HepG2 (cell line): ENCODE results near the gene CBFA2T2. TPM values are rescaled to one million over a fixed set of nuclear protein-coding genes. Genes with fewer than 3 reads are reported as not detected.

Source experiments
- ARNTL ChIP-seq: sonication (generic); formaldehyde crosslinking; IDR thresholded peaks from 2 replicates; pipeline ENCODE4 v1.4.0; 2020; ENCODE audit warnings: mild to moderate bottlenecking, missing genetic modification reagents
- FIP1L1 ChIP-seq: fragments of 200-400 bp; formaldehyde crosslinking; IDR thresholded peaks from 2 replicates; pipeline ENCODE4 v1.6.1; 2018; ENCODE audit warnings: low read depth, mild to moderate bottlenecking, low read length, moderate library complexity, borderline replicate concordance; ENCODE audit not compliant: insufficient read depth
- FOXK2 ChIP-seq: fragments of 450-650 bp; IDR thresholded peaks from 2 replicates; pipeline ENCODE4 v1.6.1; 2016
- GABPB1 ChIP-seq: IDR thresholded peaks from 2 replicates; pipeline ENCODE4 v1.6.1; 2016; ENCODE audit warnings: mild to moderate bottlenecking, missing genetic modification reagents, moderate library complexity, missing compliant biosample characterization
- HOXA3 ChIP-seq: sonication (generic); formaldehyde crosslinking; IDR thresholded peaks from 2 replicates; pipeline ENCODE4 v1.5.0; 2020; ENCODE audit warnings: missing genetic modification reagents
- KDM5B ChIP-seq: sonication (generic); formaldehyde crosslinking; IDR thresholded peaks from 2 replicates; pipeline ENCODE4 v1.4.0; 2020; ENCODE audit warnings: missing genetic modification reagents, mild to moderate bottlenecking, borderline replicate concordance
- KLF13 ChIP-seq: sonication (generic); formaldehyde crosslinking; IDR thresholded peaks from 2 replicates; pipeline ENCODE4 v1.4.0; 2020; ENCODE audit warnings: mild to moderate bottlenecking, missing genetic modification reagents
- MYC ChIP-seq: sonication (generic); formaldehyde crosslinking; IDR thresholded peaks from 2 replicates; pipeline ENCODE4 v1.9.0; 2021; ENCODE audit warnings: missing genetic modification reagents, borderline replicate concordance
- NR2F1 ChIP-seq, 2 experiments: fragments of 450-650 bp in 1 of 2; formaldehyde crosslinking in 1 of 2; IDR thresholded peaks; 2 replicates each; pipeline versions ENCODE4 v1.5.0 to v1.6.1; 2016 to 2020; ENCODE audit warnings: mild to moderate bottlenecking in 1 of 2, missing compliant biosample characterization in 1 of 2, missing genetic modification reagents in 1 of 2, moderate library complexity in 1 of 2
- POLR2AphosphoS5 ChIP-seq: IDR thresholded peaks from 2 replicates; pipeline ENCODE4 v1.6.1; 2012; ENCODE audit warnings: low read depth, low read length
- ZBTB7A ChIP-seq: sonication (generic); formaldehyde crosslinking; IDR thresholded peaks from 2 replicates; pipeline ENCODE4 v1.8.0; 2022; ENCODE audit warnings: mild to moderate bottlenecking, missing genetic modification reagents
- ZNF251 ChIP-seq: sonication (generic); formaldehyde crosslinking; IDR thresholded peaks from 2 replicates; pipeline ENCODE4 v1.9.0; 2021; ENCODE audit warnings: mild to moderate bottlenecking, missing genetic modification reagents
- ZNF33A ChIP-seq: sonication (generic); formaldehyde crosslinking; IDR thresholded peaks from 2 replicates; pipeline ENCODE4 v1.5.1; 2020; ENCODE audit warnings: missing genetic modification reagents, mild to moderate bottlenecking, moderate library complexity, borderline replicate concordance
- ZNF431 ChIP-seq: sonication (generic); formaldehyde crosslinking; IDR thresholded peaks from 2 replicates; pipeline ENCODE4 v1.9.0; 2022; ENCODE audit warnings: missing genetic modification reagents, low read depth, mild to moderate bottlenecking, borderline replicate concordance
- ZNF644 ChIP-seq: IDR thresholded peaks from 2 replicates; pipeline ENCODE4 v1.6.1; 2016; ENCODE audit warnings: low read depth
- ZNF75D ChIP-seq: sonication (generic); formaldehyde crosslinking; IDR thresholded peaks from 2 replicates; pipeline ENCODE4 v1.8.1; 2023; ENCODE audit warnings: missing genetic modification reagents, mild to moderate bottlenecking, borderline replicate concordance
- ZNF780A ChIP-seq: sonication (generic); formaldehyde crosslinking; IDR thresholded peaks from 2 replicates; pipeline ENCODE4 v1.8.0; 2022; ENCODE audit warnings: mild to moderate bottlenecking, missing genetic modification reagents, moderate library complexity
- polyA plus RNA-seq, 8 experiments: library from polyadenylated mRNA; depleted of rRNA in 3 of 8; stranded (reverse) in 7 of 8; unstranded in 1 of 8; fragments of >200 nt; fragmentation: Illumina TruSeq in 4 of 8; extraction: Trizol in 4 of 8; gene quantifications; 2 replicates each; pipeline versions ENCODE4 v1.2.1 to v1.2.3, GENCODE V29; 2011 to 2016; ENCODE audit warnings: low read depth in 4 of 8, missing spikeins in 1 of 8, mixed read lengths in 1 of 8; ENCODE audit not compliant: insufficient read depth in 1 of 8
- total RNA-seq, 5 experiments: library from RNA; depleted of rRNA; stranded (reverse); fragments of >200 nt; fragmentation: Illumina TruSeq; extraction: Trizol; gene quantifications; 2 replicates each; pipeline ENCODE4 v1.2.3, GENCODE V29; 2016; ENCODE audit warnings: low read depth in 1 of 5
- TF ChIP-seq, protein P1 (sequence below): sonication (generic); formaldehyde crosslinking; IDR thresholded peaks from 2 replicates; pipeline ENCODE4 v1.4.0; 2020; ENCODE audit warnings: missing genetic modification reagents, borderline replicate concordance
- TF ChIP-seq, protein P2 (sequence below): sonication (generic); formaldehyde crosslinking; IDR thresholded peaks from 2 replicates; pipeline ENCODE4 v1.8.1; 2023; ENCODE audit warnings: mild to moderate bottlenecking, missing genetic modification reagents, borderline replicate concordance
- TF ChIP-seq, protein P3 (sequence below): sonication (generic); formaldehyde crosslinking; IDR thresholded peaks from 2 replicates; pipeline ENCODE4 v1.4.0; 2020; ENCODE audit warnings: mild to moderate bottlenecking, low read depth, missing genetic modification reagents
- TF ChIP-seq, protein P4 (sequence below): sonication (generic); formaldehyde crosslinking; IDR thresholded peaks from 2 replicates; pipeline ENCODE4 v1.5.0; 2020; ENCODE audit warnings: missing genetic modification reagents, mild to moderate bottlenecking, borderline replicate concordance
- TF ChIP-seq, protein P5 (sequence below): sonication (generic); formaldehyde crosslinking; IDR thresholded peaks from 2 replicates; pipeline ENCODE4 v1.8.1; 2023; ENCODE audit warnings: missing genetic modification reagents, mild to moderate bottlenecking, borderline replicate concordance

The CBFA2T2 gene
- total and polyA plus RNA-seq, 2 of the 13 experiments (the other 11 are each of a cell fraction or from before 2014, with no cell fraction given), result 6.3 to 21.2 TPM

DNA sequence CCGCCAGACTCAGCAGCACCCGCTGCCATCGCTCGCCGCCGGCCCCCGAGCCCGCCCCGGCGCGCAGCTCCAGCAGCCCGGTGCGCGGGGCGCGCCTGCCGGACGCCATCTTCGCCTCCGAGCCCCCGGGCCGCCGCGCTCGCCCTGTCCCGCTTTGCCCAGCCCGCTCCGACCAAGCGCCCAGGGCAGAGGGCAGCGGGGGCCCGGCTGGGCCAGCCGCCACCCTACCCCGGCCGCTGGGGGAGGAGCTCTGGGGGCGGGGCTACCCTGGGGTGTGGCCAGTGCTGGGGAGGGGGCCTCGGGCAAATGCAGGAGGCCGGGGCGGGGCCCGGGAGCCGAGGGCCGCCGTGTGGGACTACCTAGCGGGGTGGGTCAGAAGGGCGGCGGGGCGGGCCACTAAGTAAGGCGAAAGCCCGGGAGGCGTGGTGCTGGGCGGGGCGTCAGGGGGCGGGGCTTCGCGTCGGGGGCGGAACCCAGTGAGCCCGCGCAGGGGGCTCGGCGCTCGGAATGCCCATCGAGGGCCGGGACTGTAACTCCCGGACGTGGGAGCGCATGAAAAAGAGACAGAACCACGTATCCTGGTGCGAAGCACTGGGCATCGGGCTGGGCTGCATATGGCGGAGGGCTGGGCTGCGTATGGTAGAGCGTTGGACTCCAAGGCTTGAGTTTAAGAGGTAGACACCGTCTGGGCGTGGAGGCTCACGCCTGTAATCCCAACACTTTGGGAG is 46.2 kb upstream of the CBFA2T2 start, which contains the start of gene SNTA1 (continued):
- TF ChIP-seq, protein P1, sequence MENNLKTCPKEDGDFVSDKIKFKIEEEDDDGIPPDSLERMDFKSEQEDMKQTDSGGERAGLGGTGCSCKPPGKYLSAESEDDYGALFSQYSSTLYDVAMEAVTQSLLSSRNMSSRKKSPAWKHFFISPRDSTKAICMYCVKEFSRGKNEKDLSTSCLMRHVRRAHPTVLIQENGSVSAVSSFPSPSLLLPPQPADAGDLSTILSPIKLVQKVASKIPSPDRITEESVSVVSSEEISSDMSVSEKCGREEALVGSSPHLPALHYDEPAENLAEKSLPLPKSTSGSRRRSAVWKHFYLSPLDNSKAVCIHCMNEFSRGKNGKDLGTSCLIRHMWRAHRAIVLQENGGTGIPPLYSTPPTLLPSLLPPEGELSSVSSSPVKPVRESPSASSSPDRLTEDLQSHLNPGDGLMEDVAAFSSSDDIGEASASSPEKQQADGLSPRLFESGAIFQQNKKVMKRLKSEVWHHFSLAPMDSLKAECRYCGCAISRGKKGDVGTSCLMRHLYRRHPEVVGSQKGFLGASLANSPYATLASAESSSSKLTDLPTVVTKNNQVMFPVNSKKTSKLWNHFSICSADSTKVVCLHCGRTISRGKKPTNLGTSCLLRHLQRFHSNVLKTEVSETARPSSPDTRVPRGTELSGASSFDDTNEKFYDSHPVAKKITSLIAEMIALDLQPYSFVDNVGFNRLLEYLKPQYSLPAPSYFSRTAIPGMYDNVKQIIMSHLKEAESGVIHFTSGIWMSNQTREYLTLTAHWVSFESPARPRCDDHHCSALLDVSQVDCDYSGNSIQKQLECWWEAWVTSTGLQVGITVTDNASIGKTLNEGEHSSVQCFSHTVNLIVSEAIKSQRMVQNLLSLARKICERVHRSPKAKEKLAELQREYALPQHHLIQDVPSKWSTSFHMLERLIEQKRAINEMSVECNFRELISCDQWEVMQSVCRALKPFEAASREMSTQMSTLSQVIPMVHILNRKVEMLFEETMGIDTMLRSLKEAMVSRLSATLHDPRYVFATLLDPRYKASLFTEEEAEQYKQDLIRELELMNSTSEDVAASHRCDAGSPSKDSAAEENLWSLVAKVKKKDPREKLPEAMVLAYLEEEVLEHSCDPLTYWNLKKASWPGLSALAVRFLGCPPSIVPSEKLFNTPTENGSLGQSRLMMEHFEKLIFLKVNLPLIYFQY (CRISPR knock-in tag), result no peak
- TF ChIP-seq FIP1L1 (no peak), ZBTB7A (CRISPR knock-in tag) (peak; percentile 91), GABPB1 (peak; percentile 43; the same call in 1 of the 2 replicates), KDM5B (peak; percentile 59; the same call in 1 of the 2 replicates), ZNF33A (no peak), KLF13 (CRISPR knock-in tag) (no peak), MYC (peak; percentile 44; the same call in 1 of the 2 replicates), NR2F1 (CRISPR knock-in tag; IDR thresholded peaks at IDR 0.05) (0 out of 4 replicates have a peak, but pooled peaks have one; percentile 23 to 27), ZNF644 (CRISPR knock-in tag) (no peak), HOXA3 (CRISPR knock-in tag) (peak; percentile 24; the same call in 1 of the 2 replicates), ZNF780A (CRISPR knock-in tag) (no peak), ZNF251 (CRISPR knock-in tag) (0 out of 2 replicates have a peak, but pooled peaks have one; percentile 64), FOXK2 (no peak), POLR2AphosphoS5 (peak; percentile 39; the same call in 1 of the 2 replicates), ZNF431 (CRISPR knock-in tag) (peak; percentile 83; the same call in 1 of the 2 replicates), ARNTL (CRISPR knock-in tag) (peak; percentile 60), ZNF75D (no peak)
- TF ChIP-seq, protein P2, sequence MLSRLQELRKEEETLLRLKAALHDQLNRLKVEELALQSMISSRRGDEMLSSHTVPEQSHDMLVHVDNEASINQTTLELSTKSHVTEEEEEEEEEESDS (CRISPR knock-in tag), result no peak
- TF ChIP-seq, protein P3, sequence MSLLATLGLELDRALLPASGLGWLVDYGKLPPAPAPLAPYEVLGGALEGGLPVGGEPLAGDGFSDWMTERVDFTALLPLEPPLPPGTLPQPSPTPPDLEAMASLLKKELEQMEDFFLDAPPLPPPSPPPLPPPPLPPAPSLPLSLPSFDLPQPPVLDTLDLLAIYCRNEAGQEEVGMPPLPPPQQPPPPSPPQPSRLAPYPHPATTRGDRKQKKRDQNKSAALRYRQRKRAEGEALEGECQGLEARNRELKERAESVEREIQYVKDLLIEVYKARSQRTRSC (CRISPR knock-in tag), result peak; percentile 82; the same call in 1 of the 2 replicates
- TF ChIP-seq, protein P4, sequence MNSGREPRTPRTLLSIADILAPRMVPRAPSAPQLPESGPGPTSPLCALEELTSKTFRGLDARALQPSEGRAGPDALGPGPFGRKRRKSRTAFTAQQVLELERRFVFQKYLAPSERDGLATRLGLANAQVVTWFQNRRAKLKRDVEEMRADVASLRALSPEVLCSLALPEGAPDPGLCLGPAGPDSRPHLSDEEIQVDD, result no peak; the same call in 1 of the 2 replicates
- TF ChIP-seq, protein P5, sequence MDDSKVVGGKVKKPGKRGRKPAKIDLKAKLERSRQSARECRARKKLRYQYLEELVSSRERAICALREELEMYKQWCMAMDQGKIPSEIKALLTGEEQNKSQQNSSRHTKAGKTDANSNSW (CRISPR knock-in tag), result peak; percentile 44; the same call in 1 of the 2 replicates
